ENCODE results near the gene IRX5. TPM values are rescaled to one million over a fixed set of nuclear protein-coding genes. Genes with fewer than 3 reads are reported as not detected.

The IRX5 gene
- total RNA-seq, 3 donors from 2014 or later (not counting 1 experiment from before 2014, with no cell fraction given): not detected

GRCh38 chr16:54952195-54952594, 21.5 kb downstream of the IRX5 start:
- Mint-ChIP-seq H3K27me3 (ENCODE audit: low read depth in 2 of 2) (peaks cover 15 to 19% of the 10 kb centered on the region in 2 donors), H3K4me1 (no peaks in the 10 kb centered on the region), H3K4me3 (no peak overlapping the region), H3K9me3 (peaks cover 0 to 3% of the 10 kb centered on the region in 2 donors), H3K27ac (no peak overlapping the region), H3K36me3 (no peaks in the 10 kb centered on the region)
- Histone ChIP-seq H3K4me3 (ENCODE audit: low read length) (no peak overlapping the region), H3K27me3 (ENCODE audit: control insufficient read depth, insufficient read depth, low read length) (no peaks in the 10 kb centered on the region), H3K4me1 (ENCODE audit: control insufficient read depth, insufficient read depth, low read length) (no peaks in the 10 kb centered on the region), H3K27ac (ENCODE audit: low read length) (no peak overlapping the region), H3K36me3 (ENCODE audit: control insufficient read depth, insufficient read depth, low read length) (no peaks in the 10 kb centered on the region), H3K9me3 (ENCODE audit: control insufficient read depth, insufficient read depth, low read length) (no peaks in the 10 kb centered on the region)
- TF ChIP-seq CTCF (IDR thresholded peaks at IDR 0.05): no peak
- ATAC-seq (no peak), DNase-seq (no peak)
- 80% methylated on average over 3 of the region's 4 CpGs for WGBS (ENCODE audit: insufficient coverage)
- intact Hi-C loops (cut with micrococcal nuclease): no loop called here

- TF ChIP-seq CTCF (IDR thresholded peaks at IDR 0.05): no peak
- no peak for DNase-seq
- intact Hi-C loops (cut with micrococcal nuclease): no loop called here
- ATAC-seq: no peak
- Histone ChIP-seq H3K27me3 (ENCODE audit: control insufficient read depth, insufficient read depth, low read length) (no peaks in the 10 kb centered on the region), H3K36me3 (ENCODE audit: control insufficient read depth, insufficient read depth, low read length) (no peaks in the 10 kb centered on the region), H3K27ac (ENCODE audit: low read length) (no peak overlapping the region), H3K9me3 (ENCODE audit: control insufficient read depth, insufficient read depth, low read length) (no peaks in the 10 kb centered on the region), H3K4me1 (ENCODE audit: control insufficient read depth, insufficient read depth, low read length) (no peaks in the 10 kb centered on the region), H3K4me3 (ENCODE audit: low read length) (no peak overlapping the region)
- H3K4me3 Mint-ChIP-seq: no peak overlapping the region
- H3K27me3 Mint-ChIP-seq (ENCODE audit: low read depth in 2 of 2): peaks cover 10 to 15% of the 10 kb centered on the region in 2 donors
- H3K4me1 Mint-ChIP-seq: no peaks in the 10 kb centered on the region
- no peaks in the 10 kb centered on the region for H3K36me3 Mint-ChIP-seq
- 82% methylated on average over 3 of the region's 3 CpGs for WGBS (ENCODE audit: insufficient coverage)
- H3K9me3 Mint-ChIP-seq: peaks cover 0 to 3% of the 10 kb centered on the region in 2 donors
- no peak overlapping the region for H3K27ac Mint-ChIP-seq
Observed at GRCh38 chr16:54953461-54953860, 22.8 kb downstream of the IRX5 start.

GRCh38 chr16:54954220-54954619, 23.6 kb downstream of the IRX5 start:
- TF ChIP-seq CTCF (IDR thresholded peaks at IDR 0.05): no peak
- WGBS (ENCODE audit: insufficient coverage): 56% methylated on average over 1 of the region's 3 CpGs
- H3K36me3 ChIP-seq (ENCODE audit: control insufficient read depth, insufficient read depth, low read length): no peaks in the 10 kb centered on the region

GRCh38 chr16:54955757-54956156, 25.1 kb downstream of the IRX5 start:
- no peak overlapping the region for H3K4me3 Mint-ChIP-seq
- DNase-seq (no peak), ATAC-seq (no peak)
- H3K9me3 Mint-ChIP-seq: peaks cover 0 to 3% of the 10 kb centered on the region in 2 donors
- Histone ChIP-seq H3K27me3 (ENCODE audit: control insufficient read depth, insufficient read depth, low read length) (no peaks in the 10 kb centered on the region), H3K9me3 (ENCODE audit: control insufficient read depth, insufficient read depth, low read length) (no peaks in the 10 kb centered on the region), H3K27ac (ENCODE audit: low read length) (no peak overlapping the region), H3K4me1 (ENCODE audit: control insufficient read depth, insufficient read depth, low read length) (no peaks in the 10 kb centered on the region), H3K4me3 (ENCODE audit: low read length) (no peak overlapping the region), H3K36me3 (ENCODE audit: control insufficient read depth, insufficient read depth, low read length) (no peaks in the 10 kb centered on the region)
- TF ChIP-seq CTCF (IDR thresholded peaks at IDR 0.05): no peak
- H3K27me3 Mint-ChIP-seq (ENCODE audit: low read depth in 2 of 2): peaks cover 0 to 11% of the 10 kb centered on the region in 2 donors
- no peak overlapping the region for H3K27ac Mint-ChIP-seq
- no peaks in the 10 kb centered on the region for H3K4me1 Mint-ChIP-seq
- no peaks in the 10 kb centered on the region for H3K36me3 Mint-ChIP-seq
- intact Hi-C loops (cut with micrococcal nuclease): no loop called here

More at GRCh38 chr16:54954220-54954619, 23.6 kb downstream of the IRX5 start:
- DNase-seq (no peak), ATAC-seq (no peak)
- Histone ChIP-seq H3K9me3 (ENCODE audit: control insufficient read depth, insufficient read depth, low read length) (no peaks in the 10 kb centered on the region), H3K4me3 (ENCODE audit: low read length) (no peak overlapping the region), H3K27ac (ENCODE audit: low read length) (no peak overlapping the region), H3K4me1 (ENCODE audit: control insufficient read depth, insufficient read depth, low read length) (no peaks in the 10 kb centered on the region), H3K27me3 (ENCODE audit: control insufficient read depth, insufficient read depth, low read length) (no peaks in the 10 kb centered on the region)
- H3K9me3 Mint-ChIP-seq: peaks cover 0 to 3% of the 10 kb centered on the region in 2 donors
- H3K27ac Mint-ChIP-seq: no peak overlapping the region
- H3K27me3 Mint-ChIP-seq (ENCODE audit: low read depth in 2 of 2): peaks cover 10 to 17% of the 10 kb centered on the region in 2 donors
- H3K36me3 Mint-ChIP-seq: no peaks in the 10 kb centered on the region
- no peaks in the 10 kb centered on the region for H3K4me1 Mint-ChIP-seq
- intact Hi-C loops (cut with micrococcal nuclease): no loop called here
- no peak overlapping the region for H3K4me3 Mint-ChIP-seq
